ENCODE measurements around the gene VMP1.

DNA sequence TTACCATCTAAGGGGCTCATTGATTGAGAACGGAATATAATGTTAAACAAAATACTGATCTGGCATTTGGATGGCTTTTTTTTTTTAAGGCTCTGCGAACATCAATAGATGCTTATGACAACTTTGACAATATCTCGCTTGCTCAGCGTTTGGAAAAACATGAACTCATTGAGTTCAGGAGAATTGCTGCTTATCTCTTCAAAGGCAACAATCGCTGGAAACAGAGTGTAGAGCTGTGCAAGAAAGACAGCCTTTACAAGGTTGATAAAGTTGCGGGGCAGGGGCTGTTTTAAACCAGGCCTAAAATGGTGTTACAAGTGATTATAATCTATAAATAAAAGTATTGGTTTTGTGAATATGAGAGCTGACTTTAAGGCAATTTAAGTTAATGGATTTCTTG, 22.5 kb upstream of the VMP1 start:
- TF ChIP-seq POLR2A (IDR thresholded peaks at IDR 0.05) (no peak), EP300 (IDR thresholded peaks at IDR 0.05) (no peak)
- TF ChIP-seq, protein P1, sequence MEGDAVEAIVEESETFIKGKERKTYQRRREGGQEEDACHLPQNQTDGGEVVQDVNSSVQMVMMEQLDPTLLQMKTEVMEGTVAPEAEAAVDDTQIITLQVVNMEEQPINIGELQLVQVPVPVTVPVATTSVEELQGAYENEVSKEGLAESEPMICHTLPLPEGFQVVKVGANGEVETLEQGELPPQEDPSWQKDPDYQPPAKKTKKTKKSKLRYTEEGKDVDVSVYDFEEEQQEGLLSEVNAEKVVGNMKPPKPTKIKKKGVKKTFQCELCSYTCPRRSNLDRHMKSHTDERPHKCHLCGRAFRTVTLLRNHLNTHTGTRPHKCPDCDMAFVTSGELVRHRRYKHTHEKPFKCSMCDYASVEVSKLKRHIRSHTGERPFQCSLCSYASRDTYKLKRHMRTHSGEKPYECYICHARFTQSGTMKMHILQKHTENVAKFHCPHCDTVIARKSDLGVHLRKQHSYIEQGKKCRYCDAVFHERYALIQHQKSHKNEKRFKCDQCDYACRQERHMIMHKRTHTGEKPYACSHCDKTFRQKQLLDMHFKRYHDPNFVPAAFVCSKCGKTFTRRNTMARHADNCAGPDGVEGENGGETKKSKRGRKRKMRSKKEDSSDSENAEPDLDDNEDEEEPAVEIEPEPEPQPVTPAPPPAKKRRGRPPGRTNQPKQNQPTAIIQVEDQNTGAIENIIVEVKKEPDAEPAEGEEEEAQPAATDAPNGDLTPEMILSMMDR (IDR thresholded peaks at IDR 0.05): no peak

Data from suprapubic skin (tissue), 3 donors.